ENCODE data around the gene FOXD1. TPM values are rescaled to one million over a fixed set of nuclear protein-coding genes. Genes with fewer than 3 reads are reported as not detected.
A peak's percentile ranks its signal among the peaks of the same experiment; 100 is the strongest.
"Not testable (repeated sequence)": the region's sequence is repeated elsewhere in the genome, so short reads cannot be mapped to it uniquely, and the experiment has no call there.

Gene FOXD1
- 2.6 TPM for total RNA-seq

- peak; percentile 68 for DNase-seq (ENCODE audit: low spot score)
Measured at GRCh38 chr5:73448463-73449136, at the start of gene FOXD1. Gene FOXD1, minus strand, starts transcription at chr5:73448777. Its CDS starts 415 bp downstream, at chr5:73448362.

- no peak for DNase-seq (ENCODE audit: low spot score)
Measured at GRCh38 chr5:73497497-73498056, 49.0 kb upstream of the FOXD1 start.

- no peak for DNase-seq (ENCODE audit: low spot score)
Measured at GRCh38 chr5:73496984-73497457, 48.4 kb upstream of the FOXD1 start.

GRCh38 chr5:73495772-73496335 is 47.3 kb upstream of the FOXD1 start:
- peak; percentile 21 for DNase-seq (ENCODE audit: low spot score)

GRCh38 chr5:73494721-73495120 is 46.1 kb upstream of the FOXD1 start:
- DNase-seq (ENCODE audit: low spot score): no peak

GRCh38 chr5:73493421-73493820 is 44.8 kb upstream of the FOXD1 start:
- no peak for DNase-seq (ENCODE audit: low spot score)

- DNase-seq (ENCODE audit: low spot score): no peak
Measured at GRCh38 chr5:73491155-73491554, 42.6 kb upstream of the FOXD1 start.

GRCh38 chr5:73490088-73490487 is 41.5 kb upstream of the FOXD1 start:
- no peak for DNase-seq (ENCODE audit: low spot score)

GRCh38 chr5:73488806-73489205 is 40.2 kb upstream of the FOXD1 start:
- DNase-seq (ENCODE audit: low spot score): no peak

- DNase-seq (ENCODE audit: low spot score): no peak
Measured at GRCh38 chr5:73487815-73488214, 39.2 kb upstream of the FOXD1 start.

GRCh38 chr5:73487257-73487656 is 38.7 kb upstream of the FOXD1 start:
- not testable (repeated sequence) for DNase-seq (ENCODE audit: low spot score)

GRCh38 chr5:73486119-73486899 is 37.7 kb upstream of the FOXD1 start:
- DNase-seq (ENCODE audit: low spot score): no peak

GRCh38 chr5:73485715-73486114 is 37.1 kb upstream of the FOXD1 start:
- DNase-seq (ENCODE audit: low spot score): no peak

- no peak for DNase-seq (ENCODE audit: low spot score)
Measured at GRCh38 chr5:73484511-73484910, 35.9 kb upstream of the FOXD1 start.

GRCh38 chr5:73483676-73484075 is 35.1 kb upstream of the FOXD1 start:
- no peak for DNase-seq (ENCODE audit: low spot score)

GRCh38 chr5:73482383-73483136 is 34.0 kb upstream of the FOXD1 start:
- DNase-seq (ENCODE audit: low spot score): no peak

GRCh38 chr5:73480500-73480899 is 31.9 kb upstream of the FOXD1 start:
- DNase-seq (ENCODE audit: low spot score): no peak

GRCh38 chr5:73472116-73472515 is 23.5 kb upstream of the FOXD1 start:
- no peak for DNase-seq (ENCODE audit: low spot score)

GRCh38 chr5:73471654-73472053 is 23.1 kb upstream of the FOXD1 start:
- no peak for DNase-seq (ENCODE audit: low spot score)

- no peak for DNase-seq (ENCODE audit: low spot score)
Measured at GRCh38 chr5:73469878-73470277, 21.3 kb upstream of the FOXD1 start.

GRCh38 chr5:73468638-73469037 is 20.1 kb upstream of the FOXD1 start:
- DNase-seq (ENCODE audit: low spot score): not testable (repeated sequence)
